Activated gamma-delta T cell (primary cell): ENCODE data around the gene BTG4.

Experiments used
- DNase-seq: peaks from one replicate; lab custom pipeline; 2025; lab: John Stamatoyannopoulos, UW

The BTG4 gene

DNA sequence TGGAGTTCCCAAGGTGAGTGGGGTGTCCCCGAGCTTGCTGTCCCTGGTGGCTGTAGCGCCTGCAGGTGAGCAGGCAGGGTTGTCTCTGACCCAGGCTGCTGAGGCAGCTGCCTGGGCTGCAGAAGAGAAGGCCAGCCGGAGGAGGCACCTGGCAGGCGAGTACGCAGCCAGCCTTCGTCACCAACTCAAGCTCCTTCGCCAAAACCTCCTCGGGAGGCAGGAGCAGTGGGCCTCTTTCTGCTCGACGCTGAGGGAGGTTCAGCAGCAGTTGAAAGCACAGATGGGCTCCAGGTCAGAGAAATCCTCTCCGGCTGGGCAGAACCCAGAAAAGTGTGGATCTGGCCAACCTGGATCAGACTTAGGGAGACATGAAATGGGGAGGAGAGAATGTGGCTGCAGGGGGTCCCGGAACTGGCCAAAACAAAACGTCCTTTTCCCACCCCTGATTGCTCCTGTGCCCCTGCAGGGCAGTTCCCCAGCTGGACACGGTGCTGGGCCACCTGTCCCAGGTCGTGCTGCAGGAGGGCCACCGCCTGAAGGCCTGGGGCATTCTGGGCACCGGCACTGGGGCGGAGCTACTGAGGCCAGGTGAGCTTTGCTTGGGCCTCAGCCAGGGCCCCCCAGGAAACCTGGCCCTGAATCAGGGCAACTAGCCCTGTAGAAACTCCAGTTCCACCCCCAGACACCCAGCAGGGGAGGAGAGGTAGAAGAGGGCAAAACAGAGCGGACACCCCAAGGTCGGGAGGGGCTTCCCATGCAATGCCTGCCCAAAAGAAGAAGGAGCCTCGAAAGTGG lies 56.7 kb downstream of the BTG4 start:
- DNase-seq = no peak

DNA sequence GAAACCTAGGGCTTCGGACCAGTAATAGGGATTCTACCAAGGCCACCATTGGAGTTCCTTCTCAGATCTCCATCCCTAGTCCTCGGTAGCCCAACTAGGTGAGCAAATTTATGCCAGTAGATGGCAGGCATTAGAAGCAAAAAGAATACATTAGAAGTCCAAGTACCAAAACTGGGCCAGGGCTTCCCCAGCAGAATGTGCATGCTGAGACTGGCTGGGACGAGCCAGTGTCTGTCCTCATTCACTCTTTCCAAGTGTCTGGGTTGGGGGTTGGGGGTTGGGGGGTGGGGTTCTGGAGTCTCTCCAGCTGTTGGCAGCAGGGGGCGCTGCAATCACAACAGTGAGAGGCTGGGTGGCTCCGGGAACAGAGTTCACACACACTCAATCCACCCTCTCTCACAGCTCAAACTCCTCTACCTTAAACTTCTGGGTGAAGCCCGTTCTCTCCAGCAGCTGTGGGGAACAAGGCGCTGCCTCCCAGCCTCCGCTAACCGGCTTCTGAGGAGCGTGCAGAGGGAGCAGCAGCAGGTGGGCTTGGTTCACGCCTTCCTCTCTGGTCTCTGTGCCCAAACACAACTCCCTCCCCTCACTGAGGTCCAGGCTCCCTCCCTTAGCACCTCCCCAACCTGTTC lies 57.5 kb downstream of the BTG4 start:
- no peak for DNase-seq

DNA sequence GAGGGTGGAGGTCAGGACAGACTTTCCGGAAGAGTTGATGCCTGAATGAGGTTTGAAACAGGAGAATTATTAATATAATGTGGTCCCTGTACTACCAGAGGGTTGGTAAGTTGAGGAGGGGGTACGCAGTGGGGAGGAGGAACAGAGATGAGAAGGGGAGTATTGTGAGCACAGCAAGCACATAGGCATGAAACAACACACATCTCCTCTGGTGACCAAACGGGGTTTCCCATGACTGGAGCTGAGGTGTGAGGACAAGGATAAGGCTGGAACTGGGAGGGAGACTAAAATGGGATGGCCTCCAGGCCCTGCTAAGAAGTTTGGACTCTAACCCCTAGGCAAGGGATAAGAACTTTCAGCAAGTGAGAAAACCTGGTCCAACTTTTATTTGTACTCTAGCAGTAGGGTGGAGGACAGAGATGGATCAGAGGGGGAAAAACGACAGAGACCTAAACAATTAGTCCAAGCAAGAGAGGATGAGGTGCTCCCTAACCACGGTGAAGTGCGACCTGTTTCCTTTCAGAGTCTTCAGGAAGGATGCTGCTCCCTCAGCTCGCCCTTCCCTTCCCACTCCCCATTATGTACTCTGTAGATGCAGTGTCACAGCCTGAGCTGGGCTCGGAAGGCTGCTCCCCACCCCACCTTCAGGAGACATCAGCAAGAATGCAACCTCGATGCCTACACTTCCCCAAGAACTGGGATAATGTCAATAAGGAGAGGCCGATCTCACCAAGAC lies 59.2 kb downstream of the BTG4 start:
- DNase-seq = no peak

DNA sequence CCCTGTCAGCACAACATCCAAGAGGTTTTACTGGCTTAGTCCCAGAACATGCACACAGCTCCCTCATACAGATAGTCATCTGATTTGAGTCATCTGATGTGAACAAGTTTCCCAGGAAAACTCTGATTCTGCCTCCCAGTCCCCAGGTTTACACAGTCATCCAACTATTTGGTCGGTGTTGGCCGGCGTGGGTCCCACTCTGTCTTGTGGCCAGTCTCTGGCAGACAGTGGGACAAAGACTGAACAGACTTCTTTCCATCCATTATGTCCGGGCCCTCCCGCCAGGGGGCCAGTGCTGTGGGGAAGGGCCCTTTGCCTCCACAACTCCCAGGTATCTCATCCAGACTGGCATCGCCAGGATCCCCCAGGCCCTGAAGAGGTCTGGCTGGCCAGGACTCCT lies 60.0 kb downstream of the BTG4 start:
- no peak for DNase-seq

DNA sequence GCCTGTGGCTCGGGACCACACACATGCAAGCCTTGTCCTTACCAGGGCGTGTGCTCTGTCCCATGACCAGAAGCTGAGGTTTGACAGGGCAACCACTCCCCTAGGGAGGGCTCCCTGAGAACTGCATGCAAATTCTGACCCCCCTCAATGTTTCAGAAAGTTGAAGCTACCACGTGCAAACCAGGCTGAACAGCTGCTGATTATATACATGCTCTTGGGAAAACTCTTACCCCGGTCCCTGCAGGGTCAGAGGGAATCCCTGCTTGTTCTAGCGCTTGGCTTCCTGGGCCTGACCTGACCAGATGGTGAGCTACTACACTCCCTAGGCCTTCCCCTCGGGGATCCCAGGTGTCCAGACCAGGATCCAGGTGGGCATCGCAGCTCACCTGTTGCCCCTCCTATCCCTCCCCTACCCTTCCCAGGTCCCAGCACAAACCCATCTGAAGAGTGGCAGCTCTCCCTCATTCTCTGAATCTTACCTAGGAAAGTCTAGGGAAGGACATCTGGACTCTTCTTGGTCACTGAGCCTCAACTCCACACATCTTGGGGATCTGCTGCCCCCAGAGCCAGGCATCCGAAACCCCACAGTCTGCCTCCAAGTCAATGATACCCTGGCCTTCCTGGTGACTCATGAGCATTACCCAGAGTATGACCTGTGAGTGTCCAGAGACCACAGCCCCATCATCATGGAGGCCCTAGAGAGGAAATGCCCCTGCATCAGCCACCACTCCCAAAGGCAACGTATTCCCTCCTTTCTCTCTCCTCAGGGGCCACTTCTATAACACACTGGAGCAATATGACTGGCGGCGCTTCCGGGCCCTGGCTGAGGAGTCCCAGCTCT lies 61.5 kb downstream of the BTG4 start:
- DNase-seq = no peak

DNA sequence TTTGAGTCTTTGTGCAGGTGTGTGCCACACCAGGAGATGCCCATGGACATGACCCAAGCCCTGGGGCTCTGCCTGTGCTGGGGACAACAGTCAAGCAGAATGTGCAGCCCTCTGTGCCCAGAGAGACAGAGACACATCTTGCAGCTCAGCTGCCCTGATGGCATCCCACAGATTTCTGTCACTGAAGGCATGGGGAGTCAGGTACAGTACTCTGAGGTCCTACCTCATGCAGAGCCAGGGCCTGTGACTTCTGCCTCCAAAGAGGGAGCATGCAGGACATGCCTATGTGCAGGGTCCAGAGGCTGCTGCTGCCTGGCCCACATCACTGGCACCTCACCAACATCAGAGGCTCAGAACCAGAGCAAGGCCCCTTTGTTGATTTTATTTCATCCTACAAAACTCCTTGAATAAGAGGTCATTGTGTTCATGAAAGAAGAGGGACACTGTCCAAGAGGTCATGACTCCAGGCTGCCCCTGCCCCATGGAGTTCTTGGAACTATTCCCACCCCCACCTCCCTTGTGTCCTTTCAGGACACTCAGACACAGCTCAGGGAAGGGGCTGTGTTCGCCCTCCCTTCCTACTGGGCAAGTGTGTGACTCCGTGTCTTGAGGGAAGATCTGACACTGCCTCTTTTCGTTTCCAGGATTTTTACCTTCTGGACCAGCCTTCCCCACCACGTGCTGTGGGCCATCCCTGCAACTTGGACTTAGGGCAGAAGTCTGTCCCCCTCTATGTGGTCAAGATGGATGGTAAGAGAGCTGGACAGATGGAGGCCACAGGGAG lies 62.3 kb downstream of the BTG4 start:
- DNase-seq = no peak

DNA sequence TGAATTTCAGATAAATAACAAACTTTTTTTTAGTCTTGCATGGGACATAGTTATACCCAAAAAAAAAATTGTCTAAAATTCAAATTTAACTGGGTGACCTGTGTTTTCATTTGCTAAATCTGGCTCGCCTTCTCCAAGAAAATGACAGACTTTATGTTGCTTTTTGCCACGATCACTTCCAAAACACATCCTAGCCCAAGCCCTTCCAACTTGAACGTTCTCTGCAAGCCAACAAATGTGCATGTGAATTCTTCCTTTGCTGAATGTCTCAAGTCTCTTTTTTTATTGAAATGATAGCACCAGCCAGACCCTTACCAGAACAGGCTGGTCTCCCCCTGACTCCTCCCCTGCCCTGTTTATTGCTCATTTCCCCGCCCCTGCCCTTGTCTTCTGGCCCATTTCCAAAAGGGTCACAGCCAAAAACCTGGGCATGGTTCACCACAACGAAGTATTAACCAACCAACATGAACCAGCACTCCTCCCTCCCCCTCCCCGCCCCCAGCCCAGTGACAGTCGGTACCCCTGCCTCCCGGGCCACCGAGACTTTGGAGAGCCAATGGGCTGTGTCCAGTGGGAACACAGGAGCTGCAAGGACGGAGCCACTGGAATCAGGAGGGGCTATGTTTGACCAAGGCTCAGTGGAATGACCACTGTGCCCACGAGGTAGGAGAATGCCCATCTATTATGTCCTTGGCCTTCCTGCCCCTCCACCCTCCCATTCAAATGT lies 63.2 kb downstream of the BTG4 start:
- DNase-seq = no peak

DNA sequence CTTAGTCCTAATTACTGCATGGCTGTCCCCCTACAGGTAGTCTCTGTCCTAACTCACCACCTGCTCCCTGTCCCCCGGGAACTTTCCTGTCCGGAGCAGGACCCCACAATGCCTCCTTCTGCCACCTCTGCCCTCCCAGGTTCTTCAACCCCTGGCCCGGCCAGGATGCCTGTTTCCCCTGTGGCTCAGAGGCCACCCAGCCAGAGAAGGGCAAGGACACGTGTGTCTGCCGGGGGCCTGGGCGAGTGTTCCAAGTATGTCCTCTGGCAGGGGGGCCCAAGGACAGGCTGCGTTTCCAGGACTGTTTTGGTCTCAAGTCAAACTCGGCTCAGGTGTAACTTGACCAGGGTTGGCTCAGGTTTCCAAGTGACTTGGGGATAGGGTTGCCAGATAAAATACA lies 63.8 kb downstream of the BTG4 start:
- no peak for DNase-seq

DNA sequence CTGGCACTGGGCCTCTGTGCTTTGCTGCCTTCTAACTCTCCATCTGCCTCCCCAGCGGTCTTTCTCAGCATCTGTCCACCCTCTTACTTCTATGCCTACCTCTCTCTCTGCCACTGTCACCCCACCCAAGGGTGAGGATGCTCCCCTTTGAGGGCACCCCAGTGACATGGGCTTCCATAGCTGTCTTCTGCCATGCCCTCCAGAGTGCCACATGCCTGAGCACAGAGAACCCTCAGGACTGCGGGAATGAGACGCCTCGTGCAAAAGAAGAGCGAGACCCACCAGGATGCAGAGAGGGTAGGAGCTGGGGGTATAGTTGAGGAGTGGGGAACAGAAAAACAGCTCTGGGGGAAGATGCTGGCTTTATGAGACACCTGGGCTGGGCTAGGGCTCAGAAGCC lies 64.3 kb downstream of the BTG4 start:
- no peak for DNase-seq

DNA sequence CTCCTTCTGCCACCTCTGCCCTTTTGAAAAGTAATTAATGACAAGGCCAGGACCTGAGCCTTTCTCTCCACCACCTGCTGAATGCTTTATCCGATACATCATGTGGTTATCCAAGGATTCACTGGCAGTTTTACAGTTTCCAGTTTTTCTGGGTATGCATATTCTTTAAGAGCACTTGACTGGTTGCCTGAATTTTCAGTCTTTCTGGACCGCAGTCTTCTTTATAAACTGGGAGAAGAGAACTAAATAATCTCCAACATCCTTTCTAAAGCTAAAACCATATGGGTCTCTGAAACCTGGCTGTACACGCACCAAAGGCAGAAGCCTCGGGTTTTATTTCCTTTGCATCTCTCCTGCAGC lies 65.1 kb downstream of the BTG4 start:
- no peak for DNase-seq

DNA sequence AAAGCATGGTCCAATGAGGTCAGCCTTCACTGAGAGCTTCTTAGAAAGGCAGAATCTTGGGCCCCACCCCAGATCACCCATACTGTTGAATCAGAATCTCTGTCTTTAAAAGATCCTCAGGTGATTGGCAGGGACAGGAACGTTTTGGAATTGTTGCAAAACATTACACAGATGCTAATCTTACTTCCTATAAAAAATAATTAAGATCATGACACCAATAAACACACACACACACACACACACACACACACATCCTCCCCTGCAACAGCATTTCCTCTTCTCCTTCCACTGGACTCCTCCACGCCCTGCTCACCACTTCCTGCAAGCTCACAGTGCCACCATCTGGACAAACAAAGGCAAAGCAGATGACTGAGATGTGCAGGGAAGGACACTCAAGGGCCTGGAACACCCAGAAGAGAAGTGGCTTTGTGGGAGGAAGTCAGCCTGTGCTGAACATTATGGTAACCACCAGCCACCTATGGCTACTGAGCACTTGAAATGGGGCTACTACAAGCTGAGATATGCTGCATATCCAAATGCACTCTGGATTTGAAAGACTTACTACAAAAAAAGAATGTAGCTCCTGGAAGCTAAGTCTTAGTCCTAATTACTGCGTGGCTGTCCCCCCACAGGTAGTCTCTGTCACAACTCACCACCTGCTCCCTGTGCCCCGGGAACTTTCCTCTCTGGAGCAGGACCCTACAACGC lies 65.6 kb downstream of the BTG4 start:
- no peak for DNase-seq

DNA sequence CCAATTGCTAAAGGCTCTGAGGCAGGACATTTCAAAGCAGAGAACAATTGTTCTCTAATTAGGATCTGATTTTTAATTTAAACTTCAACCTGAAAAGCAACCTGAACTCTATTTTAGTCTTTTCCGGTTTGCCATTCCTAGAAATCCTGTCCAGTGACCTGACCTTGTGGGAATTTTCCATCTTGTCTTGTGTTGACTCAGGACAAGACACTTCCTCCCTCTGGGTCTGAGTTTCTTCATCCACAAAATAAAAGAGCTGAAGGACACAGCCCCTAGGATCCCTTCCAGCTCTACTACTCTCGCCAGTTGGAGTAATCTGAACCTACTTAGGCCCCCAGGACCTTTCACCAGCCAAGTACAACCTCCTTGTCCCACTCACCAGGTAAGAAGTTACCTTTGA lies 66.6 kb downstream of the BTG4 start:
- no peak for DNase-seq
